HG02678 (cell line): Measurements from ENCODE around the gene IMMP1L.

Experiments
- ATAC-seq: cut with Tn5 transposase; IDR thresholded peaks from one replicate; pipeline ENCODE4 v1.9.1; 2021; ENCODE audit warnings: mild to moderate bottlenecking, moderate library complexity; ENCODE audit not compliant: unreplicated experiment

The IMMP1L gene

DNA sequence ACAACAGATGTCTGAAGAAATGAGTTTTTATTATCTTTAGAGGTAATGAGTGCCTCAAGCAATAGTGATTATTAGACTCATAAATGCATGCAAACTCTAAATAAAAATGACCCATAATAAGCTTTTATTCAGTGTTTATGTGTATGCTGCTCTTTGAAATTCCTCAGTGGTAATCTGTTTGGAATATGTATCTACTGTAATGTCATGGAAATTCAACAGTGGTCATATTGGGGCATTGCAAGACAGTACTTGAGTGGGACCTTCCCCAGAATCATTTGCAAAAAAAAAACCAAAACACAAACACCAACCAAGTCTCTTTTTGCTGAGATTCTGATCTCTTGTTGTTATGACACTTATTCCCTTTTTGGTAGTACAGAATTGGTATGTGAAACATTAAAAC, 104.8 kb downstream of the IMMP1L start:
- ATAC-seq, result no peak

DNA sequence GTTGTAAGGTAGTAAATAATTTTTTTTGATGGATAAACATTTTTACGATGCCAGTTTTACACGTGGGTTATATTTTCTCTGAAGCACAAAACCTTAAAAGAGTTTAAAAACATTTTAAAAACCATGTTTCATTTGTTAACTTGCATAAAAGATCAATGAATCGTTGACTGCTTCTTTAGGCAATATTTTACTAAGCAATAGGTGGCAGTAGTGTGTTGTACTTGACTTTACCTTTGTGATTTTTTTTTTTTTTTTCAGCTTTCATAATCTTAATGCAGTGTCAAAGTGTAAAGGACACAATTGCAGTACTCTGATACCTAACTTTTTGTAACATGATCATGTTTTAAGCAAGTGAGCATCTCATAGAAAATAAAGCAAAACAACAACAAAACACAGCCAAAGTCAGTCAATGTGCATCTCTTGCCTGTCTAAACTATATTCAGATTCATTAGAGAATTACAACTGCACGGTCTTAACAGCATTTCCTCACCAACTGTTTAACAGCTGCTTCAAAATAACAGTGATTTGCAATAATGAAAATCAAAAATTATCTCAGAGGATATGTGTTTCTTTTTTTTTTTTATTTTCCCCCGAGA, 112.1 kb downstream of the IMMP1L start:
- peak; percentile 54 for ATAC-seq

DNA sequence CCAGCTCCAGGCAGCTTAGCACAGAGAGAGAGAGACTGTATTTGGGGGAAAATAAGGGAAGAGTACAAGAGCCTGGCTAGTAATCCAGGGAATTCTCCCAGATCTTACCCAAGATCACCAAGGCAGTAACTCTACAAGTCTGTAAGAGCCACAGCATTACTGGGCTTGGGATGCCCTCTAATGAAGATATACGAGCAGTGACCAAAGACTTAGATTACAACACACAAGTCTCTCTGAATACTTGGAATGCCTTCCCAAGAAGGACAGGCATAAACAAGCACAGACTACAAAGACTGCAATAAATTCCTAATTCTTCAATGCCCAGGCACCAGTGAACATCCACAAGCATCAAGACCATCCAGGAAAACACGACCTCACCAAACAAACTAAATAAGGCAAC, 122.0 kb downstream of the IMMP1L start:
- no peak for ATAC-seq

GRCh38 chr11:31383116-31383515, 126.3 kb downstream of the IMMP1L start:
- ATAC-seq, result no peak
